Stimulated activated CD4-positive, alpha-beta T cell treated with anti-CD3 and anti-CD28 coated beads, Interleukin-4, amount 100 ng/mL, for 48 hours (primary cell): ENCODE results near the gene ADAMTS14.
"Not testable (repeated sequence)": the region's sequence is repeated elsewhere in the genome, so short reads cannot be mapped to it uniquely, and the experiment has no call there.

Source experiments
- DNase-seq, 2 donors: peaks; one replicate each; pipeline ENCODE4 v3.0.0-alpha.2; 2020; ENCODE audit warnings: low read depth in 2 of 2

Gene ADAMTS14, protein sequence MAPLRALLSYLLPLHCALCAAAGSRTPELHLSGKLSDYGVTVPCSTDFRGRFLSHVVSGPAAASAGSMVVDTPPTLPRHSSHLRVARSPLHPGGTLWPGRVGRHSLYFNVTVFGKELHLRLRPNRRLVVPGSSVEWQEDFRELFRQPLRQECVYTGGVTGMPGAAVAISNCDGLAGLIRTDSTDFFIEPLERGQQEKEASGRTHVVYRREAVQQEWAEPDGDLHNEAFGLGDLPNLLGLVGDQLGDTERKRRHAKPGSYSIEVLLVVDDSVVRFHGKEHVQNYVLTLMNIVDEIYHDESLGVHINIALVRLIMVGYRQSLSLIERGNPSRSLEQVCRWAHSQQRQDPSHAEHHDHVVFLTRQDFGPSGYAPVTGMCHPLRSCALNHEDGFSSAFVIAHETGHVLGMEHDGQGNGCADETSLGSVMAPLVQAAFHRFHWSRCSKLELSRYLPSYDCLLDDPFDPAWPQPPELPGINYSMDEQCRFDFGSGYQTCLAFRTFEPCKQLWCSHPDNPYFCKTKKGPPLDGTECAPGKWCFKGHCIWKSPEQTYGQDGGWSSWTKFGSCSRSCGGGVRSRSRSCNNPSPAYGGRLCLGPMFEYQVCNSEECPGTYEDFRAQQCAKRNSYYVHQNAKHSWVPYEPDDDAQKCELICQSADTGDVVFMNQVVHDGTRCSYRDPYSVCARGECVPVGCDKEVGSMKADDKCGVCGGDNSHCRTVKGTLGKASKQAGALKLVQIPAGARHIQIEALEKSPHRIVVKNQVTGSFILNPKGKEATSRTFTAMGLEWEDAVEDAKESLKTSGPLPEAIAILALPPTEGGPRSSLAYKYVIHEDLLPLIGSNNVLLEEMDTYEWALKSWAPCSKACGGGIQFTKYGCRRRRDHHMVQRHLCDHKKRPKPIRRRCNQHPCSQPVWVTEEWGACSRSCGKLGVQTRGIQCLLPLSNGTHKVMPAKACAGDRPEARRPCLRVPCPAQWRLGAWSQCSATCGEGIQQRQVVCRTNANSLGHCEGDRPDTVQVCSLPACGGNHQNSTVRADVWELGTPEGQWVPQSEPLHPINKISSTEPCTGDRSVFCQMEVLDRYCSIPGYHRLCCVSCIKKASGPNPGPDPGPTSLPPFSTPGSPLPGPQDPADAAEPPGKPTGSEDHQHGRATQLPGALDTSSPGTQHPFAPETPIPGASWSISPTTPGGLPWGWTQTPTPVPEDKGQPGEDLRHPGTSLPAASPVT

GRCh38 chr10:70672165-70673042 is at the start of gene ADAMTS14:
ADAMTS14 (plus strand) TSS chr10:70672506; CDS start chr10:70672803, 297 bp downstream.
- no peak for DNase-seq

- no peak for DNase-seq
Measured at GRCh38 chr10:70622541-70622940, 49.8 kb upstream of the ADAMTS14 start.

GRCh38 chr10:70622981-70623844 is 49.1 kb upstream of the ADAMTS14 start:
- no peak for DNase-seq

DNA sequence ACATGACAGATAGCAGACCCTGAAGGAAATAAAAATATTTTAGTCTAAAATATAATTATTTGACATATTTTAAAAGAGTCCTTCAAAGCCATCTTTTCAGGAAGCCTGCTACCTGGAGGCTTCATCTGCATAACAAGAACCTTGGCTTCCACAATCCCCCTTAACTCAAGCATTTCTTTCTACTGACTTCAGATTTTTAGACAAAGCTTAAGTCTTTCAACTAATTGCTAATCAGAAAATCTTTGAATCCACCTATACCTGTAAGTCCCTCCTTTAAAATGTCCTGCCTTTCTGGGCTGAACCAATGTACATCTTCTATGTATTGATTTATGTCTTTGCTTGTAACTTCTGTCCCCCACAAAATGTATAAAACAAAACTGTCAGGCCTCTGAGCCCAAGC is 46.2 kb upstream of the ADAMTS14 start:
- DNase-seq, result no peak

DNA sequence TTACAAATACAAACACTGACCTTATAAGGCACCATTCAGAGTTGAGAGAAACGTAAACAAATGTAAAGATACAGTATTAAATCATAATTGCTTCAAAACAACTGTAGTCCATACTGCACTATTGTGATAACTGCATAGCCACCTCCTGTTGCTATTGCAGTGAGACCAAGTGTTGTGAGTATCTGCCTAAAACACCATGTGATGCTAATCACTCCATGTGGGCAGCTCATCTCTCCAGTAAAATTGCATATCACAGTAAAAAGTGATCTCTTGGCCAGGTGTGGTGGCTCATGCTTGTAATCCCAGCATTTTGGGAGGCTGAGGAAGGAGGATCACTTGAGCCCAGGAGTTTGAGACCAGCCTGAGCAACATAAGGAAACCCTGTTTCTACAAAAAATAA is 43.0 kb upstream of the ADAMTS14 start:
- DNase-seq, result no peak

- not testable (repeated sequence) for DNase-seq
Measured at GRCh38 chr10:70631735-70632134, 40.6 kb upstream of the ADAMTS14 start.

- DNase-seq, result no peak
Measured at GRCh38 chr10:70634011-70634410, 38.3 kb upstream of the ADAMTS14 start.

- not testable (repeated sequence) for DNase-seq
Measured at GRCh38 chr10:70634515-70634914, 37.8 kb upstream of the ADAMTS14 start.

- DNase-seq, result not testable (repeated sequence)
Measured at GRCh38 chr10:70639640-70640383, 32.5 kb upstream of the ADAMTS14 start.

- DNase-seq, result not testable (repeated sequence)
Measured at GRCh38 chr10:70643272-70643671, 29.0 kb upstream of the ADAMTS14 start.

DNA sequence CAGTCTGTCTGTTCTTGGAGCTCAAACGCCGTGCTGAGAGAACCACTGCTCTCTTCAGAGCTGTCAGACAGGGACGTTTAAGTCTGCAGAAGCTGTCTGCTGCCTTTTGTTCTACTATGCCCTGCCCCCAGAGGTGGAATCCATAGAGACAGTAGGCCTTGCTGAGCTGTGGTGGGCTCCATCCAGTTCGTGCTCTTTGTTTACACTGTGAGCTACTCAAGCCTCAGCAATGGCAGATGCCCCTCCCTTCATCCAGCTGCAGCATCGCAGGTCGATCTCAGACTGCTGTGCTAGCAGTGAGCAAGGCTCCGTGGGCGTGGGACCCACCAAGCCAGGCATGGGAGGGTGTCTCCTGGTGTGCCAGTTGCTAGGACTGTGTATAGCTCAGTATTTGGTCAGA is 27.3 kb upstream of the ADAMTS14 start:
- DNase-seq, result not testable (repeated sequence)

GRCh38 chr10:70647086-70647485 is 25.2 kb upstream of the ADAMTS14 start:
- DNase-seq, result no peak

DNA sequence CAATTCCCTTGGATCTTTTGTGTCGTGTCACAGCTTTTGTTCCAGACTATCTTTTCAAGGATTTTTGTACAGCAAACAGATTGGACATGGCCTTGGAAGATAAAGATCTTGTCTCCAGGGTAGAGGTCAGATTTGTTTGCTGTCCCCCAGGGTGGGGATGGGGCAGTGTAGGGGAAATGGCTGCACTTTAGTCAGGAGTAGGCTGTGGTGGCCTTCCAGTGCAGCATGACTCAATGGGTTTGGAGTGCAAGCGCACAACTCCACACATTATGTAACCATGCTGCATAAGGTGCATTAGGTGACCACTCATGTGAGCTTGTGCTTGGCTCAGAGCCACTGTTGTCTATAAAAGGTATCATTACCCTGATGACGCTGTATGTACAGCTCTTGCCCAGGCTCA is 23.9 kb upstream of the ADAMTS14 start:
- no peak for DNase-seq

DNA sequence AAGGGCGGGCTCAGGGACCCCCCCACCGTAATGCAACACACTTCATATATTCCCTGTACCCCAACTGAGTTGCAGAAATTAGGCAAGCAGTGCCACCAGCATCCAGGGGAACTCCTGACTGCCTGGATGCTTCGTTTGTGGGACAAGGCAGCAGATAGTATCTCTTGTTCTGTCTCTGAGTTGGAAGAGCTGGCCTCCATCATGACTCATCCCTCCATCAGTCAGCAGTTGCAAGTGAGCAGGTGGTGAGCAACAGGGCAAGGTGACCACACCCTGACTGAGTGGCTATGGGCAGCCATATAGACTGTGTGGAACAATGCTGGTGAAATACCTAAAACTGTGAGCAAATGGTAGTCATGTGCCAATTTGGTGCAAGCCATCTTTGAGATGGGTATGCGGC is 22.8 kb upstream of the ADAMTS14 start:
- no peak for DNase-seq

- DNase-seq, result no peak
Measured at GRCh38 chr10:70650104-70650503, 22.2 kb upstream of the ADAMTS14 start.

- no peak for DNase-seq
Measured at GRCh38 chr10:70650718-70651117, 21.6 kb upstream of the ADAMTS14 start.

- no peak for DNase-seq
Measured at GRCh38 chr10:70651661-70652060, 20.6 kb upstream of the ADAMTS14 start.

GRCh38 chr10:70652761-70653657 is 19.3 kb upstream of the ADAMTS14 start:
- no peak for DNase-seq
